Thoracic aorta (tissue), 2 donors: ENCODE results near the gene STRA6. TPM values are rescaled to one million over a fixed set of nuclear protein-coding genes. Genes with fewer than 3 reads are reported as not detected.

ENCODE experiments used
- ATAC-seq: fragments of 150-250 bp; one replicate; pipeline ENCODE4 v1.8.0; 2017; ENCODE audit warnings: low read depth; ENCODE audit not compliant: insufficient number of reproducible peaks, low FRiP score
- DNase-seq: peaks from one replicate; pipeline ENCODE4 v3.0.0-alpha.2; 2020; ENCODE audit warnings: low spot score
- H3K27ac ChIP-seq, 2 donors: fragments of 200-600 bp; sonication (generic); 1 replicate in 1 of 2; 2 replicates in 1 of 2; pipeline ENCODE4 v1.5.1; 2016; ENCODE audit warnings: mild to moderate bottlenecking in 2 of 2, moderate library complexity in 2 of 2
- H3K27me3 ChIP-seq: fragments of 200-600 bp; sonication (generic); replicated peaks from 2 replicates; pipeline ENCODE4 v1.6.0; 2016; ENCODE audit warnings: mild to moderate bottlenecking; ENCODE audit not compliant: insufficient read depth
- H3K36me3 ChIP-seq: fragments of 200-600 bp; sonication (generic); one replicate; pipeline ENCODE4 v1.5.1; 2016
- H3K4me1 ChIP-seq, 2 donors: fragments of 200-600 bp; sonication (generic); 1 replicate in 1 of 2; 2 replicates in 1 of 2; pipeline versions ENCODE4 v1.5.1 to v1.6.0; 2016; ENCODE audit warnings: low read depth in 2 of 2, mild to moderate bottlenecking in 1 of 2; ENCODE audit not compliant: control insufficient read depth in 1 of 2
- H3K4me3 ChIP-seq: fragments of 200-600 bp; sonication (generic); 2 replicates; pipeline ENCODE4 v1.5.1; 2016; ENCODE audit warnings: mild to moderate bottlenecking
- H3K9me3 ChIP-seq: fragments of 200-600 bp; sonication (generic); 2 replicates; pipeline ENCODE4 v1.5.1; 2016
- total RNA-seq, 2 donors: library from RNA; depleted of rRNA; stranded (reverse); fragments of >200 nt; gene quantifications; one replicate each; pipeline versions ENCODE4 v1.1.0 to v1.2.3, GENCODE V29; 2016
- TF ChIP-seq, protein P1 (sequence below): fragments of 200-600 bp; sonication (generic); IDR thresholded peaks from one replicate; pipeline ENCODE4 v1.5.1; 2019; ENCODE audit warnings: antibody characterized with exemption

Gene STRA6
- total RNA-seq, 2 donors from 2014 or later: 0.28 TPM; not detected in 1

DNA sequence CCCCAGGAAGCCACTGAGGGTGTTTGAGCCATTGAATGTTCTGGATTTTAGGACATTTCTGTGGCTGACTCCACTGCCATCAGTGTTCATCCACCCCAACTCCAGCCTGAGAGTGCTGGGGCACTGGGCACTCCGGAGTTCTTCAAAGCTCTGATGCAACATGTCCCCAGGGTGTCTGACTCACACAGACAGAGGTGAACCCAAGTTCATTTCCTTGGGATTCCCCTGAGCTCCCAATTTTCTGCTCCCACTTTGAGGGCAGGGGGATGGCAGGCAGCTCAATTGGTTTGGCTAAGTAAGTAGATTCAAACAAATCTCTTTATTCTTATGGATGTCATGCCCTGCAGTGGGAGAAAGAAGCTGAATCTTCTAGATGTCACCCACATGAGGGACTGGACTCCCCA, 2.2 kb downstream of the STRA6 start:
- H3K9me3 ChIP-seq: no peaks in the 10 kb centered on the region
- no peaks in the 10 kb centered on the region for H3K27me3 ChIP-seq
- no peak overlapping the region for H3K4me3 ChIP-seq
- H3K4me1 ChIP-seq: peaks cover 19 to 58% of the 10 kb centered on the region in 2 donors
- no peak for ATAC-seq
- H3K36me3 ChIP-seq: no peaks in the 10 kb centered on the region
- TF ChIP-seq, protein P1, sequence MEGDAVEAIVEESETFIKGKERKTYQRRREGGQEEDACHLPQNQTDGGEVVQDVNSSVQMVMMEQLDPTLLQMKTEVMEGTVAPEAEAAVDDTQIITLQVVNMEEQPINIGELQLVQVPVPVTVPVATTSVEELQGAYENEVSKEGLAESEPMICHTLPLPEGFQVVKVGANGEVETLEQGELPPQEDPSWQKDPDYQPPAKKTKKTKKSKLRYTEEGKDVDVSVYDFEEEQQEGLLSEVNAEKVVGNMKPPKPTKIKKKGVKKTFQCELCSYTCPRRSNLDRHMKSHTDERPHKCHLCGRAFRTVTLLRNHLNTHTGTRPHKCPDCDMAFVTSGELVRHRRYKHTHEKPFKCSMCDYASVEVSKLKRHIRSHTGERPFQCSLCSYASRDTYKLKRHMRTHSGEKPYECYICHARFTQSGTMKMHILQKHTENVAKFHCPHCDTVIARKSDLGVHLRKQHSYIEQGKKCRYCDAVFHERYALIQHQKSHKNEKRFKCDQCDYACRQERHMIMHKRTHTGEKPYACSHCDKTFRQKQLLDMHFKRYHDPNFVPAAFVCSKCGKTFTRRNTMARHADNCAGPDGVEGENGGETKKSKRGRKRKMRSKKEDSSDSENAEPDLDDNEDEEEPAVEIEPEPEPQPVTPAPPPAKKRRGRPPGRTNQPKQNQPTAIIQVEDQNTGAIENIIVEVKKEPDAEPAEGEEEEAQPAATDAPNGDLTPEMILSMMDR: no peak
- peak; percentile 55 for DNase-seq
- no peak overlapping the region for H3K27ac ChIP-seq

DNA sequence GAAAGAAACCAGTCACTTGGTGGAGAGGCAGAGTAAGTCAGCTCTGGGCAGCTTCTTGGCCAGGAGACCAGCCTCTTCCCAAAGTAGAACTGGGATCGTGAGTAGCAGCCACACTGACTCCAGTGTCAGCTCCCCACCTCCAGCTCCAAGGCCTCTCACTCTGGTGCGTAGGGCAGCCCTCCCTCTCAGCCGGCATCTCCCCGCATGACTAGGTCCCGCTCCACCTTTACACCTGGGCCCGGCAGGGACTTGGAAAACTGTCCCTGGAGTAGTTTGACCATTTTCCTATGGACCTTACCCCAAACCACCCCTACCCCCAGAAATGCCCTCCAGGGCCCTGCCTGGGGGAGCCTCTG, 3.3 kb downstream of the STRA6 start:
- H3K4me3 ChIP-seq: no peak overlapping the region
- no peak overlapping the region for H3K27ac ChIP-seq
- TF ChIP-seq, protein P1: no peak
- peaks cover 14 to 47% of the 10 kb centered on the region in 2 donors for H3K4me1 ChIP-seq
- no peaks in the 10 kb centered on the region for H3K9me3 ChIP-seq
- H3K36me3 ChIP-seq: no peaks in the 10 kb centered on the region
- ATAC-seq: no peak
- no peak for DNase-seq
- H3K27me3 ChIP-seq: no peaks in the 10 kb centered on the region

DNA sequence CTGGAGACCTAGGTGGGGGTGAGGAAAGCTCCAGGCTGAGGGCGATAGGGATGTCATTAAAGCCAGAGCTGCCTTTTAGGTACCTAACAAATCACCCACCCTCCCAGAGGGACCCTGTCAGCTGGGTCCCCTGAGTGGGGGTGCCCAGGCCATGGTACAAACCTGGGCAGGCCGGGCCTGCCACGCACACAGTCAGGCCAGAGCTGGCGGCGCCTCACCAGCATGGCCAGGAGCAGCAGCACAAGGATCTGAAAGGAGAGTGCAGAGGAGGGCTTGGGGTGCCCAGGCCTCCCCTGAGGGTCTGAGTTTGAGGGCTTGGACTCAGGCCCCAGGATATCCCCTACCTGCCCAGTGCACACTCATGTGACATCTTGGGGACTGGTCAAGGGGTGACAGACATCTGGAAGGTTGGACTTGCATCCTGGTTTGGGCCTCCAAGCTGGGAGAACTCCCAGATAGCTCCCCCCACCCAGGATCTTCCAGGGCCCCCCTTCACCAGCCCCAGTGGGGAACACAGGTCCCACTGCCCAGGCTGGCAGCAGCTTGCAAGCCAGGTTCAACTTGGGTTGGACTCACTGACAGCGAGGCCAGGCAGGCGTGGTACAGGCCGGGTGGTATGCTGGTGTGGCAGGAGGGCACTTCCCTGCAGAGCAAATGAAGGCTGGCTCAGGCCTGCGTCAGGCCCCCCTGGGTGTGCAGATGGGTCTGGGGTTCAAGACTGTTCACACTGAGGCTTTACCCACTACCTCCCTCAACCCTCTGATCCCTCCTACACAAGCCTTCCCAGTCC, 5.2 kb downstream of the STRA6 start:
- H3K9me3 ChIP-seq: no peaks in the 10 kb centered on the region
- TF ChIP-seq, protein P1: no peak
- no peak for ATAC-seq

DNA sequence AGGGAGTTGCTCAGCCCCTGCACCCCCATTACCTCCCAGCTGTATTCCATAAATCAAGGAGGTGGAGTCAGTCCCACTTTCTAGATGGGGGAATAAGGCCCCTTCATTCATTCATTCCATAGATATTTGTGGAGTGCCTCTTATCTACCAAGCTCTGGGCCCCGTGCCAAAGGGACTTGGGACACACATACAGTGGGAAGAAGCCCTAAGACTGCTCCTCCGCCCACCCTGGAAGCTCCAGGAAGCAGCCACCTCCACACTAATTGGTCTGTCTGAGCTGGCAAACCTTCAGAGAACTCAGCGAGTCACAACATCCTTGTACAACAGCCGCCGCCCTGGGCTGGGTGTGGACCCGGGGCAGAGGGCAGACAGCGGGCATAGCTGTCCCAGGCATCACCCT, 6.4 kb downstream of the STRA6 start:
- TF ChIP-seq, protein P1: no peak
- Histone ChIP-seq H3K4me3 (no peak overlapping the region), H3K27me3 (no peaks in the 10 kb centered on the region), H3K9me3 (no peaks in the 10 kb centered on the region), H3K36me3 (no peaks in the 10 kb centered on the region), H3K27ac (no peak overlapping the region), H3K4me1 (peaks cover 14 to 24% of the 10 kb centered on the region in 2 donors)
- DNase-seq: no peak
- no peak for ATAC-seq

More for the DNA sequence above, 5.2 kb downstream of the STRA6 start:
- H3K4me3 ChIP-seq: no peak overlapping the region
- H3K27me3 ChIP-seq: no peaks in the 10 kb centered on the region
- DNase-seq: no peak
- no peaks in the 10 kb centered on the region for H3K36me3 ChIP-seq
- H3K27ac ChIP-seq: no peak overlapping the region
- peaks cover 14 to 35% of the 10 kb centered on the region in 2 donors for H3K4me1 ChIP-seq

DNA sequence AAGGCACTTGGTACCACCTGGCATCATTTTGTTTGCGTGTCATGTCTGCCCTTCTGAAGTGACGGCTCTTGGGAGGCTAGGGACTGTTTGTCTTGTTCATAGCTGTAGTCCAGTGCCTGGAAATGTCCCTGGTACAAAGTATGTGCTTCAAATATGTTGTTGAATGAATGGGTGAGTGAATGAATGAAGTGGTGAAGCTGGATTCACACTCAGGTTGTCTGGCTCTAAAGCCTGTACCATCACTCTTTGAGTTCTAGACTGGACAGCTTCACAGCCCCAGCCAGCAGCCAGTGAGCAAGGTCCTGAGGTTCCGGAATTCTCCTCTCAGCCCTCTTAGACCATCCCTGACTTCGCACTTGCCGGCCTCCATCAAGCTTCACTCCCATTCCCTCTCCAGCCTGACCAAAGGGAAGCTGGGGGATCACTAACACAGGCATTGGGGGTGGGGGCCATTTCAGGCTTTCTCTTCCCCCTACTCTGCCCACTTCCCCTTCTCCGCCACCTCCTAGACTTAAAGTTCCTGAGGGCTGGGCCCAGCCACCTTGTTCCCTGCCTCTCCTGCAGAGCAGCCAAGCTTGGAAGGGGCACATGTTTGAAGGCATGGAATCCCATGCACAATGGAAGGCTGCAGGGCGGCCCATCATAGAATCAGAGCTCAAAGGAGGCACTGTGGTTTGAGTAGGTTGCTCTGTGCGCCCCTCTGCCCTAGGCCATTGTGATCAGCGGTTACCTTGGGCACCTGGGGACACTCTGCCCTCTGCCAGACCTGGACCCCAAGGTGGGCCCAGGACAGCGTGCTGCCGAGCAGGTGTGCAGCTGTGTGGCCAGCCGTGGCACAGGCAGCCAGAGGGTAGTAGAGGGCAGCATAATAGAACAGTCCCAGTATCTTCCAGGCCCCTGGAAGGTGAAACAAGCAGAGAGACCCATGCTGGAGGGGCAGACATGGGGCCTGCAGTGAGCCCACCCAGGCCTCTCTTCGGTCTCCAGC, 7.7 kb downstream of the STRA6 start:
- no peak overlapping the region for H3K27ac ChIP-seq
- peaks cover 4 to 10% of the 10 kb centered on the region in 2 donors for H3K4me1 ChIP-seq
- no peaks in the 10 kb centered on the region for H3K36me3 ChIP-seq
- no peaks in the 10 kb centered on the region for H3K9me3 ChIP-seq
- no peak overlapping the region for H3K4me3 ChIP-seq
- DNase-seq (no peak), ATAC-seq (no peak)
- H3K27me3 ChIP-seq: no peaks in the 10 kb centered on the region
- TF ChIP-seq, protein P1: no peak
